ENCODE measurements around the gene ZNF174. TPM values are rescaled to one million over a fixed set of nuclear protein-coding genes. Genes with fewer than 3 reads are reported as not detected.

ZNF174 gene
- 19.4 and 21.6 TPM in 2 replicates for total RNA-seq (2014; rRNA removed; shearing (Covaris generic))
- polyA plus RNA-seq (2014; cell fraction: nucleus; rRNA removed) = 10.9 and 19.1 TPM in 2 replicates

- peak; percentile 99 for DNase-seq (ENCODE audit: extremely low read depth, low read depth)
These were observed at the start of gene ZNF174, which contains the start of gene ZSCAN32 for GRCh38 chr16:3400779-3401688. Gene ZNF174, plus strand, starts transcription at chr16:3401215. Its CDS starts 790 bp downstream, at chr16:3402005. Gene ZSCAN32, minus strand, starts transcription at chr16:3401004. Its CDS starts 3,447 bp downstream, at chr16:3397557.

- no peak for DNase-seq (ENCODE audit: extremely low read depth, low read depth)
These were observed 45.4 kb upstream of the ZNF174 start, which contains the start of gene OR2C1 for GRCh38 chr16:3355589-3355988. Gene OR2C1, plus strand, starts transcription at chr16:3355889. Its CDS starts 52 bp downstream, at chr16:3355941.

GRCh38 chr16:3356118-3356517 is 44.9 kb upstream of the ZNF174 start:
- no peak for DNase-seq (ENCODE audit: extremely low read depth, low read depth)

GRCh38 chr16:3358871-3359270 is 42.1 kb upstream of the ZNF174 start:
- DNase-seq (ENCODE audit: extremely low read depth, low read depth) = no peak

- DNase-seq (ENCODE audit: extremely low read depth, low read depth) = no peak
These were observed 38.1 kb upstream of the ZNF174 start for GRCh38 chr16:3362931-3363330.

- no peak for DNase-seq (ENCODE audit: extremely low read depth, low read depth)
These were observed 37.2 kb upstream of the ZNF174 start for GRCh38 chr16:3363793-3364192.

- DNase-seq (ENCODE audit: extremely low read depth, low read depth) = peak; percentile 98
These were observed 36.1 kb upstream of the ZNF174 start for GRCh38 chr16:3364774-3365427.

- DNase-seq (ENCODE audit: extremely low read depth, low read depth) = no peak
These were observed 31.9 kb upstream of the ZNF174 start for GRCh38 chr16:3369073-3369472.

- no peak for DNase-seq (ENCODE audit: extremely low read depth, low read depth)
These were observed 25.3 kb upstream of the ZNF174 start for GRCh38 chr16:3375680-3376079.

GRCh38 chr16:3377917-3378316 is 23.1 kb upstream of the ZNF174 start:
- no peak for DNase-seq (ENCODE audit: extremely low read depth, low read depth)

GRCh38 chr16:3383045-3383448 is 18.0 kb upstream of the ZNF174 start:
- no peak for DNase-seq (ENCODE audit: extremely low read depth, low read depth)

GRCh38 chr16:3388325-3388724 is 12.7 kb upstream of the ZNF174 start:
- DNase-seq (ENCODE audit: extremely low read depth, low read depth) = no peak

GRCh38 chr16:3389663-3390338 is 11.2 kb upstream of the ZNF174 start:
- no peak for DNase-seq (ENCODE audit: extremely low read depth, low read depth)

- no peak for DNase-seq (ENCODE audit: extremely low read depth, low read depth)
These were observed 603 bp upstream of the ZNF174 start for GRCh38 chr16:3400446-3400778.

GRCh38 chr16:3401719-3402397 is 843 bp downstream of the ZNF174 start:
- DNase-seq (ENCODE audit: extremely low read depth, low read depth) = no peak

- DNase-seq (ENCODE audit: extremely low read depth, low read depth) = no peak
These were observed 7.7 kb downstream of the ZNF174 start for GRCh38 chr16:3408561-3409197.

GRCh38 chr16:3413730-3414379 is 12.8 kb downstream of the ZNF174 start:
- DNase-seq (ENCODE audit: extremely low read depth, low read depth) = no peak

- DNase-seq (ENCODE audit: extremely low read depth, low read depth) = no peak
These were observed 30.8 kb downstream of the ZNF174 start for GRCh38 chr16:3431779-3432219.

GRCh38 chr16:3434373-3434772 is 33.4 kb downstream of the ZNF174 start:
- DNase-seq (ENCODE audit: extremely low read depth, low read depth) = no peak
